ENCODE results near the gene MLPH. TPM values are rescaled to one million over a fixed set of nuclear protein-coding genes. Genes with fewer than 3 reads are reported as not detected.

MLPH gene
- total and polyA plus RNA-seq, 2 of the 13 experiments (the other 11 are each of a cell fraction or from before 2014, with no cell fraction given), result 0.12 TPM; not detected in 1

GRCh38 chr2:237557633-237558015, 70.6 kb downstream of the MLPH start:
- CTCF ChIA-PET (ENCODE audit: low intra/inter-chr PET ratio, low total read pairs), result no interaction called here
- in situ Hi-C loops (cut with HindIII; ENCODE audit: extremely low pct_ligation_motif_present, low pct_unique_long_range_greater_than_20kb), result no loop called here
- FAIRE-seq, result no peak

GRCh38 chr2:237558961-237559641, 72.0 kb downstream of the MLPH start:
- DNase-seq (ENCODE audit: low spot score), result no peak
- no TSS peak for BruUV-seq (replicated peaks)
- peaks cover 3 to 52% of the 10 kb centered on the region in 2 experiments; a peak in 4 of 5 replicates for H3K27me3 ChIP-seq (ENCODE audit: control insufficient read depth in 1 of 2, insufficient read depth in 2 of 2, low read length in 2 of 2)
- no peak overlapping the region for H3K4me2 ChIP-seq (ENCODE audit: low read depth, low read length)
- H3K9ac ChIP-seq (ENCODE audit: insufficient read depth, low read depth, low read length), result no peak overlapping the region
- no peaks in the 10 kb centered on the region for H3K36me3 ChIP-seq (replicated peaks in 1 of 2; ENCODE audit: control insufficient read depth in 1 of 2, insufficient read depth in 2 of 2, low read length in 2 of 2)
- no peaks in the 10 kb centered on the region for H3K79me2 ChIP-seq (ENCODE audit: insufficient read depth, low read length)
- no peaks in the 10 kb centered on the region for H3K4me1 ChIP-seq (ENCODE audit: insufficient read depth, low read length)
- no peak overlapping the region for H3K27ac ChIP-seq (ENCODE audit: extremely low read length, insufficient read depth, low read length)
- H3K9me3 ChIP-seq (ENCODE audit: low read length), result peaks cover 7% of the 10 kb centered on the region
- 28% methylated on average over 21 of the region's 22 CpGs for WGBS (ENCODE audit: low lambda C conversion rate)
- no peak overlapping the region for H3K4me3 ChIP-seq (replicated peaks in 1 of 3; ENCODE audit: insufficient read depth in 1 of 3, low read depth in 2 of 3, low read length in 3 of 3)
- peak; percentile 61 for TF ChIP-seq MAFF (IDR thresholded peaks at IDR 0.05; ENCODE audit: low read depth, low read length)
- no peak for TF ChIP-seq TFDP2 (CRISPR knock-in tag; IDR thresholded peaks at IDR 0.05)
- TF ChIP-seq MAFK (conservative IDR thresholded peaks at IDR 0.05 in 1 of 2, IDR thresholded peaks at IDR 0.05 in 1 of 2; ENCODE audit: low read length in 2 of 2), result peak; percentile 74 to 78
- in situ Hi-C loops (cut with HindIII; ENCODE audit: extremely low pct_ligation_motif_present, low pct_unique_long_range_greater_than_20kb) (no loop called here), intact Hi-C loops (cut with micrococcal nuclease; ENCODE audit: unreplicated experiment) (no loop called here)
- no peak overlapping the region for H2AFZ ChIP-seq (ENCODE audit: low read length)
- peak; percentile 29; the same call in 2 of the 3 replicates for ATAC-seq
- CTCF ChIA-PET (ENCODE audit: low intra/inter-chr PET ratio, low total read pairs), result no interaction called here
- FAIRE-seq, result no peak
- H4K20me1 ChIP-seq (ENCODE audit: insufficient read depth, low read length), result no peaks in the 10 kb centered on the region
- POLR2A ChIA-PET, result no interaction called here

More at GRCh38 chr2:237557633-237558015, 70.6 kb downstream of the MLPH start:
- H4K20me1 ChIP-seq (ENCODE audit: insufficient read depth, low read length), result no peaks in the 10 kb centered on the region
- no peak overlapping the region for H3K9ac ChIP-seq (ENCODE audit: insufficient read depth, low read depth, low read length)
- WGBS (ENCODE audit: low lambda C conversion rate), result 19% methylated on average over 4 of the region's 4 CpGs
- no TSS peak for BruUV-seq (replicated peaks)
- ATAC-seq, result no peak
- peaks cover 5 to 41% of the 10 kb centered on the region in 2 experiments; a peak in 3 of 5 replicates for H3K27me3 ChIP-seq (ENCODE audit: control insufficient read depth in 1 of 2, insufficient read depth in 2 of 2, low read length in 2 of 2)
- intact Hi-C loops (cut with micrococcal nuclease; ENCODE audit: unreplicated experiment), result no loop called here
- no peaks in the 10 kb centered on the region for H3K79me2 ChIP-seq (ENCODE audit: insufficient read depth, low read length)
- no peak overlapping the region for H3K27ac ChIP-seq (ENCODE audit: extremely low read length, insufficient read depth, low read length)
- no peaks in the 10 kb centered on the region for H3K36me3 ChIP-seq (replicated peaks in 1 of 2; ENCODE audit: control insufficient read depth in 1 of 2, insufficient read depth in 2 of 2, low read length in 2 of 2)
- peaks cover 7% of the 10 kb centered on the region for H3K9me3 ChIP-seq (ENCODE audit: low read length)
- H3K4me3 ChIP-seq (replicated peaks in 1 of 3; ENCODE audit: insufficient read depth in 1 of 3, low read depth in 2 of 3, low read length in 3 of 3), result no peak overlapping the region
- no peak overlapping the region for H2AFZ ChIP-seq (ENCODE audit: low read length)
- H3K4me2 ChIP-seq (ENCODE audit: low read depth, low read length), result no peak overlapping the region
- DNase-seq (ENCODE audit: low spot score), result no peak
- POLR2A ChIA-PET, result no interaction called here
- TF ChIP-seq LCORL (IDR thresholded peaks at IDR 0.05) (no peak), LCORL (CRISPR knock-in tag; IDR thresholded peaks at IDR 0.05) (no peak), ZNF766 (CRISPR knock-in tag; IDR thresholded peaks at IDR 0.05; ENCODE audit: borderline replicate concordance) (no peak), ZNF292 (CRISPR knock-in tag; IDR thresholded peaks at IDR 0.05; ENCODE audit: borderline replicate concordance, low read depth) (no peak), SRSF9 (IDR thresholded peaks at IDR 0.05; ENCODE audit: borderline replicate concordance, insufficient read depth, low read depth, low read length, poor library complexity, severe bottlenecking) (no peak), NFE2L2 (IDR thresholded peaks at IDR 0.05; ENCODE audit: low read length) (no peak), TFE3 (CRISPR knock-in tag; IDR thresholded peaks at IDR 0.05) (no peak)
- H3K4me1 ChIP-seq (ENCODE audit: insufficient read depth, low read length), result no peaks in the 10 kb centered on the region
